Measurements from ENCODE around the gene GRM7.

The GRM7 gene

GRCh38 chr3:7713724-7714123, 852.8 kb downstream of the GRM7 start:
- H3K9me2 ChIP-seq (replicated peaks; ENCODE audit: control insufficient read depth, low read length), result no peaks in the 10 kb centered on the region
- H3K4me3 ChIP-seq (ENCODE audit: low read length), result no peak overlapping the region
- no peak for TF ChIP-seq CTCF (IDR thresholded peaks at IDR 0.05; ENCODE audit: low read depth, low read length, poor library complexity, severe bottlenecking)
- no peak for TF ChIP-seq EZH2phosphoT487 (IDR thresholded peaks at IDR 0.05; ENCODE audit: borderline replicate concordance, low read length)
- no peaks in the 10 kb centered on the region for H3K79me2 ChIP-seq (ENCODE audit: control insufficient read depth, low read length)
- H4K20me1 ChIP-seq (ENCODE audit: control insufficient read depth, insufficient read depth, low read depth, low read length), result no peaks in the 10 kb centered on the region
- no peak overlapping the region for H3K4me2 ChIP-seq (ENCODE audit: low read length)
- H3K36me3 ChIP-seq (ENCODE audit: control insufficient read depth, low read length), result no peaks in the 10 kb centered on the region
- no peaks in the 10 kb centered on the region for H3K9me3 ChIP-seq (ENCODE audit: control insufficient read depth, insufficient read depth, low read length)
- no peaks in the 10 kb centered on the region for H3K27me3 ChIP-seq (ENCODE audit: control insufficient read depth, low read length)
- H3F3A ChIP-seq (ENCODE audit: control insufficient read depth, insufficient read depth), result no peaks in the 10 kb centered on the region
- H3K27ac ChIP-seq (ENCODE audit: low read depth, low read length), result no peak overlapping the region
- no peaks in the 10 kb centered on the region for H3K4me1 ChIP-seq (ENCODE audit: control insufficient read depth, low read length)

GRCh38 chr3:7720649-7721297, 859.9 kb downstream of the GRM7 start:
- Histone ChIP-seq H3K9me2 (replicated peaks; ENCODE audit: control insufficient read depth, low read length) (no peaks in the 10 kb centered on the region; the same call in 1 of the 2 replicates), H4K20me1 (ENCODE audit: control insufficient read depth, insufficient read depth, low read depth, low read length) (no peaks in the 10 kb centered on the region), H3K4me2 (ENCODE audit: low read length) (no peak overlapping the region), H3K4me1 (ENCODE audit: control insufficient read depth, low read length) (no peaks in the 10 kb centered on the region), H3K9me3 (ENCODE audit: control insufficient read depth, insufficient read depth, low read length) (no peaks in the 10 kb centered on the region), H3F3A (ENCODE audit: control insufficient read depth, insufficient read depth) (no peaks in the 10 kb centered on the region), H3K27ac (ENCODE audit: low read depth, low read length) (no peak overlapping the region), H3K27me3 (ENCODE audit: control insufficient read depth, low read length) (no peaks in the 10 kb centered on the region), H3K79me2 (ENCODE audit: control insufficient read depth, low read length) (no peaks in the 10 kb centered on the region), H3K4me3 (ENCODE audit: low read length) (no peak overlapping the region), H3K36me3 (ENCODE audit: control insufficient read depth, low read length) (no peaks in the 10 kb centered on the region)
- TF ChIP-seq EZH2phosphoT487 (IDR thresholded peaks at IDR 0.05; ENCODE audit: borderline replicate concordance, low read length), result no peak

- Histone ChIP-seq H3K9me3 (ENCODE audit: control insufficient read depth, insufficient read depth, low read length) (no peaks in the 10 kb centered on the region), H3K79me2 (ENCODE audit: control insufficient read depth, low read length) (no peaks in the 10 kb centered on the region), H4K20me1 (ENCODE audit: control insufficient read depth, insufficient read depth, low read depth, low read length) (no peaks in the 10 kb centered on the region), H3K36me3 (ENCODE audit: control insufficient read depth, low read length) (no peaks in the 10 kb centered on the region), H3K27me3 (ENCODE audit: control insufficient read depth, low read length) (no peaks in the 10 kb centered on the region), H3K4me1 (ENCODE audit: control insufficient read depth, low read length) (no peaks in the 10 kb centered on the region), H3F3A (ENCODE audit: control insufficient read depth, insufficient read depth) (no peaks in the 10 kb centered on the region), H3K4me3 (ENCODE audit: low read length) (no peak overlapping the region), H3K9me2 (replicated peaks; ENCODE audit: control insufficient read depth, low read length) (no peaks in the 10 kb centered on the region; the same call in 1 of the 2 replicates), H3K27ac (ENCODE audit: low read depth, low read length) (no peak overlapping the region), H3K4me2 (ENCODE audit: low read length) (no peak overlapping the region)
- TF ChIP-seq CTCF (IDR thresholded peaks at IDR 0.05; ENCODE audit: low read depth, low read length, poor library complexity, severe bottlenecking) (no peak), EZH2phosphoT487 (IDR thresholded peaks at IDR 0.05; ENCODE audit: borderline replicate concordance, low read length) (no peak)
These were observed 861.0 kb downstream of the GRM7 start for GRCh38 chr3:7721869-7722268.

Measured in DOHH2 (cell line).